ENCODE data around the gene LAT. TPM values are rescaled to one million over a fixed set of nuclear protein-coding genes. Genes with fewer than 3 reads are reported as not detected.

LAT gene
- total RNA-seq, 2 experiments from 2014 or later = 193 to 206 TPM

DNA sequence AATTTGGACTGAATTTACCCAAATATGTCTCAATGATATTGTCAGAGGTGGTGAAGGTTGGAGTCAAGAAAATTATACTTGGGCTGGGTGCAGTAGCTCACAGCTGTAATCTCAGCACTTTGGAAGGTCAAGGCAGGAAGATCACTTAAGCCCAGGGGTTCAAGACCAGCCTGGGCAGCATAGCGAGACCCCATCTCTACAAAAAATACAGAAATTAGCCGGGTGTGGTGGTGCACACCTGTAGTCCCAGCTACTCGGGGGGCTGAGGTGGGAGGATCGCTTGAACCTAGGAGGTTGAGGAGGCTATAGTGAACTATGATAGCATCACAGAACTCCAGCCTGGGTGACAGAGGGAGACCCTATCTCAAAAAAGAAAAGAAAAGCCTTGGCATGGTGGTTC is 40.9 kb downstream of the LAT start:
- intact Hi-C loops (cut with micrococcal nuclease) = loop anchor here (5.0 kb wide), 1 partner anchor 38 kb away; the partner anchor contains the start of gene LAT
- no peak overlapping the region for H3K4me3 Mint-ChIP-seq
- H3K4me1 Mint-ChIP-seq (ENCODE audit: low read depth) = peaks cover 84% of the 10 kb centered on the region
- ATAC-seq (no peak), DNase-seq (no peak)
- no peaks in the 10 kb centered on the region for H3K36me3 Mint-ChIP-seq (ENCODE audit: low read depth)
- TF ChIP-seq, protein P1, sequence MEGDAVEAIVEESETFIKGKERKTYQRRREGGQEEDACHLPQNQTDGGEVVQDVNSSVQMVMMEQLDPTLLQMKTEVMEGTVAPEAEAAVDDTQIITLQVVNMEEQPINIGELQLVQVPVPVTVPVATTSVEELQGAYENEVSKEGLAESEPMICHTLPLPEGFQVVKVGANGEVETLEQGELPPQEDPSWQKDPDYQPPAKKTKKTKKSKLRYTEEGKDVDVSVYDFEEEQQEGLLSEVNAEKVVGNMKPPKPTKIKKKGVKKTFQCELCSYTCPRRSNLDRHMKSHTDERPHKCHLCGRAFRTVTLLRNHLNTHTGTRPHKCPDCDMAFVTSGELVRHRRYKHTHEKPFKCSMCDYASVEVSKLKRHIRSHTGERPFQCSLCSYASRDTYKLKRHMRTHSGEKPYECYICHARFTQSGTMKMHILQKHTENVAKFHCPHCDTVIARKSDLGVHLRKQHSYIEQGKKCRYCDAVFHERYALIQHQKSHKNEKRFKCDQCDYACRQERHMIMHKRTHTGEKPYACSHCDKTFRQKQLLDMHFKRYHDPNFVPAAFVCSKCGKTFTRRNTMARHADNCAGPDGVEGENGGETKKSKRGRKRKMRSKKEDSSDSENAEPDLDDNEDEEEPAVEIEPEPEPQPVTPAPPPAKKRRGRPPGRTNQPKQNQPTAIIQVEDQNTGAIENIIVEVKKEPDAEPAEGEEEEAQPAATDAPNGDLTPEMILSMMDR (IDR thresholded peaks at IDR 0.05) = no peak
- CTCF ChIA-PET = interaction anchor here (1.0 to 1.4 kb wide), 2 partner anchors 44 to 52 kb away, joined by 3 read pairs; no protein-coding TSS in a partner anchor
- POLR2A ChIA-PET = interaction anchor here (1.4 to 7.0 kb wide), 3 partner anchors 13 to 49 kb away, joined by 4 to 97 read pairs (median 12); partner anchors contain the start of gene LAT
- H3K9me3 Mint-ChIP-seq = no peaks in the 10 kb centered on the region
- H3K27ac Mint-ChIP-seq = peak overlapping the region; percentile 57
- H3K27me3 Mint-ChIP-seq = no peaks in the 10 kb centered on the region

DNA sequence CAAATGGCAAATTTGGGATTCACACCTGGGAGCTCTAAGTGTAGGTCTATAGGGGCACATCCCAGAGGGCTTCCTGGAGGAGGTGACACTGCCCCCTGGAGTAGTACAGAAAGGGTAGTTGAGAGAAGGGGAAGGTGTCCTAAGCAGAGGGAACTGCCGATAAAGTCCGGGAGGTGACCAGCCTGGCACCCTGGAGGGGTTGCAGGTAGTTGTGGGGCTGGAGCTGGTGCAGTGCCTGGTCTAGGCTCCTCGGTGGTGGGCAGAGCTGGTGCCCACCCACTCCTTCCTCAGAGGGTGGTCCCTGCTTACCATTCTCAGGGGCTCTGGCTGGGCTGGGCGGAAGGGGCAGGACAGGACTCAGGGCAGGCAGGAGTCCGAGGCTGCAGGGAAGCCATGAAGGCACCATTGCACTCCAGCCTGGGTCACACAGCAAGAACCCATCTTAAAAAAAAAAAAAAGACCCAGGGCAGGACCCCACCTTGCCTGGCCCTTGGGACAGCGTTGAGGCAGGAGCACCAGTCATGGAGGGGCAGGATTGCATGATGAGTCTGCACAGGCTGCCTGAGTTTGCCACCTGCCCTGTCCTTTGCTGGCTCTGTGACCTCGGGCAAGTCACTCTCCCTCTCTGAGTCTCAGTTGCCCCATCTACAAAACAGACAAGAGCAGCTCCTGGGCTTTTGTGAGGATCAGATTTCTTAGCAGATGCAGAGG is 43.8 kb downstream of the LAT start:
- peak overlapping the region; percentile 82 for H3K27ac Mint-ChIP-seq
- ChIA-PET POLR2A (interaction anchor here (0.8 to 3.9 kb wide), 10 partner anchors 8 to 55 kb away, joined by 3 to 25 read pairs (median 7); partner anchors contain the start of gene LAT), CTCF (interaction anchor here (1.0 to 3.9 kb wide), 6 partner anchors 8 to 83 kb away, joined by 3 to 17 read pairs (median 4); no protein-coding TSS in a partner anchor)
- H3K4me1 Mint-ChIP-seq (ENCODE audit: low read depth) = peaks cover 57% of the 10 kb centered on the region
- TF ChIP-seq, protein P1 (IDR thresholded peaks at IDR 0.05) = no peak
- DNase-seq (no peak), ATAC-seq (peak; percentile 13)
- H3K9me3 Mint-ChIP-seq = no peaks in the 10 kb centered on the region
- H3K36me3 Mint-ChIP-seq (ENCODE audit: low read depth) = no peaks in the 10 kb centered on the region
- H3K4me3 Mint-ChIP-seq = peak overlapping the region; percentile 56
- no peaks in the 10 kb centered on the region for H3K27me3 Mint-ChIP-seq
- intact Hi-C loops (cut with micrococcal nuclease) = loop anchor here (5.0 kb wide), 1 partner anchor 41 kb away; the partner anchor contains the start of gene LAT

DNA sequence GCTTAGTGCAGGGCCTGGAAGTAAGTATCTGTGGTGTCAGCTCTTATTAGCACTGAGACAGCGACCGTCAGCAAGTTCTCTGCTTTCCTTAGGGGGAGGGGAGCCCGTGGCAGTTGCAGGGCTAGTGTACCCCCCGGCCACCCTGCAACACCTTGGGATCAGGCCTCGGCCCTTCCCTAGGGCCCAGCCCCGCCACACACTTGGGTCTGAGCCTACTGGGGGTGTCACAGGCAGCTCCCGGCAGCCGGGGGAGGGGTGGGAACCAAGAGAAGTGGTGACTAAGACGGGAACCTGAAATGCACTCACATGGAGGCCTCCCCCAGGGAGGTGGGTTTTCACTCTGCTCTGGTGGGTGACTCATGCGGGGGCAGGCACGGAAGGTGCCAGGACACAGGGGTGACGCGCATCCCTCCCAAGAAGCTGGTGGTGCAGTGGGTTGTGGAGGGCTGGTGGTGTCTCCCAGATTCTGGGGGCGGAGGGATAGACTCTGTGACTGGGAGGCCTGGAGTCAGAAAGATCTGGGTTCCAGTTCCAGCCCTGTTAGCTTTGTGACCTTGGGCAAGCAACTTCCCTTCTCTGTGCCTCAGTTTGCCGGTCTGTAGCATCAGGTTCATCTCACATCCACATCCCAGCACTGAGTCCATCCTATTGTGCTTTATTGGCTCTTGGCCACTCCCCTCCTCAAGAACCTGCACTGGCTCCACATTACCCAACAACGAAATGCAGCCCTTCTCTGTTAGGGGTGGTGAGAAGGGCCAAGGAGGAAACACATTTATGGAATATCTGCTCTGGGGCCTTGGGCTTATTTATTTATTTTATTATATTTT is 44.5 kb downstream of the LAT start:
- H3K4me1 Mint-ChIP-seq (ENCODE audit: low read depth) = peaks cover 49% of the 10 kb centered on the region
- TF ChIP-seq, protein P1 (IDR thresholded peaks at IDR 0.05) = no peak
- H3K9me3 Mint-ChIP-seq = no peaks in the 10 kb centered on the region
- CTCF ChIA-PET = interaction anchor here (1.0 to 3.9 kb wide), 6 partner anchors 8 to 47 kb away, joined by 3 to 17 read pairs (median 4); no protein-coding TSS in a partner anchor
- peak; percentile 97 for ATAC-seq
- peak; percentile 98 for DNase-seq
- H3K36me3 Mint-ChIP-seq (ENCODE audit: low read depth) = no peaks in the 10 kb centered on the region
- POLR2A ChIA-PET = interaction anchor here (0.6 to 3.9 kb wide), 13 partner anchors 9 to 77 kb away, joined by 3 to 25 read pairs (median 6); partner anchors contain the start of gene LAT
- H3K4me3 Mint-ChIP-seq = peak overlapping the region; percentile 56
- intact Hi-C loops (cut with micrococcal nuclease) = loop anchor here (5.0 kb wide), 1 partner anchor 42 kb away; the partner anchor contains the start of gene LAT
- no peaks in the 10 kb centered on the region for H3K27me3 Mint-ChIP-seq
- H3K27ac Mint-ChIP-seq = peak overlapping the region; percentile 82

DNA sequence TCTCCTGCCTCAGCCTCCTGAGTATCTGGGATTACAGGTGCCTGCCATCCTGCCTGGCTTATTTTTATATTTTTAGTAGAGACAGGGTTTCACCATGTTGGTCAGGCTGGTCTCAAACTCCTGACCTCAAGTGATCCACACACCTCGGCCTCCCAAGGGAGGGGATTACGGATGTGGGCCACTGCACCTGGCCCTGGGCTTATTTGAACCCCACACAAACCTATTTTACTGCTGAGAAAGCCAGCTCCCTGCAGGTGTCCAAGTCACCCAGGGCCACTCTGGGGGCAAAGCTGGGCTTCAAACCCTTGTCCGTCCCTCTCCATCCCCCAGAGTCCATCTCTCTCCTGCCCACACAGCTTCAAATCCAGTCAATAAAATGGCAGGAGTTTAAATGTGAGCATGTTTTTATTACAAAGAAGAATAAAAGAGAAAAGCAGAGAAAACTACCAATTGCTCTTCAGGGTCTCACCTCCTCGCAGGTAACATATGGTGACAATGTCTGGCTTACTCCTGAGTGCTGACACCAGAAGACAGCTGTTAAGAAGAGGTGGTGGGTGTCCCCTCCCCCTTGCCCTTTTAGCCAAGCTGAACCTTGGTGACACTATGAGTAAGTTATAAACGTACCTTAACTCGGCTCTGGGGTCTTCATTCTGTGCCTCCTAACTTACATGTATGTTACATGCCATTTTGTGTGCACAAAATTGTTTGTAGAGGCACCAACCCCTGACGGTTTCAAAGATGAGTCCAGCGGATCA is 45.4 kb downstream of the LAT start:
- Mint-ChIP-seq H3K4me1 (ENCODE audit: low read depth) (peaks cover 40% of the 10 kb centered on the region), H3K36me3 (ENCODE audit: low read depth) (no peaks in the 10 kb centered on the region), H3K4me3 (no peak overlapping the region), H3K9me3 (no peaks in the 10 kb centered on the region), H3K27ac (peak overlapping the region; percentile 67), H3K27me3 (no peaks in the 10 kb centered on the region)
- TF ChIP-seq, protein P1 (IDR thresholded peaks at IDR 0.05) = no peak
- DNase-seq = peak; percentile 51
- intact Hi-C loops (cut with micrococcal nuclease) = no loop called here
- ChIA-PET POLR2A (interaction anchor here (0.5 to 3.9 kb wide), 13 partner anchors 9 to 78 kb away, joined by 3 to 25 read pairs (median 4); partner anchors contain the start of gene LAT), CTCF (interaction anchor here (1.0 to 3.9 kb wide), 7 partner anchors 9 to 85 kb away, joined by 3 to 17 read pairs (median 4); no protein-coding TSS in a partner anchor)
- ATAC-seq = no peak

Other genes with a start within 250 kb of the LAT start
- 1 to 10 TPM; 3.8 TPM for gene NPIPB9, start 233.3 kb upstream of the LAT start, total RNA-seq
- 100 to 1,000 TPM; 322 to 333 TPM for gene ATXN2L, start 162.1 kb upstream of the LAT start, total RNA-seq
- gene TUFM, start 138.7 kb upstream of the LAT start, total RNA-seq = 100 to 1,000 TPM; 309 to 323 TPM
- gene SH2B1, start 121.2 kb upstream of the LAT start, total RNA-seq = 10 to 100 TPM; 31.2 to 31.5 TPM
- 1 to 10 TPM; 2.1 to 2.5 TPM for gene ATP2A1, start 106.6 kb upstream of the LAT start, total RNA-seq
- gene RABEP2, start 59.8 kb upstream of the LAT start, total RNA-seq = 10 to 100 TPM; 13.1 to 14.0 TPM
- 1 to 10 TPM; 1.1 to 1.3 TPM for gene CD19, start 53.1 kb upstream of the LAT start, total RNA-seq
- gene NFATC2IP, start 34.1 kb upstream of the LAT start, total RNA-seq = 10 to 100 TPM; 63.8 to 71.8 TPM
- 10 to 100 TPM; 14.6 to 18.2 TPM for gene SPNS1, start 10.3 kb upstream of the LAT start, total RNA-seq